Breast epithelium (tissue), 4 donors: ENCODE results near the gene URB2. TPM values are rescaled to one million over a fixed set of nuclear protein-coding genes. Genes with fewer than 3 reads are reported as not detected.
A peak's percentile ranks its signal among the peaks of the same experiment; 100 is the strongest.
"Not testable (repeated sequence)": the region's sequence is repeated elsewhere in the genome, so short reads cannot be mapped to it uniquely, and the experiment has no call there.

ENCODE experiments used
- DNase-seq, 2 donors: peaks; one replicate each; pipeline ENCODE4 v3.0.0-alpha.2; 2019; ENCODE audit warnings: low spot score in 2 of 2
- H3K27ac ChIP-seq, 2 donors: fragments of 200-600 bp; sonication (generic) in 1 of 2; one replicate each; pipeline ENCODE4 v1.5.1; 2016 to 2019; ENCODE audit warnings: mild to moderate bottlenecking in 1 of 2
- H3K27me3 ChIP-seq, 2 donors: fragments of 200-600 bp; sonication (generic) in 1 of 2; one replicate each; pipeline versions ENCODE4 v1.5.1 to v1.6.0; 2017 to 2019; ENCODE audit warnings: control low read depth in 1 of 2, mild to moderate bottlenecking in 1 of 2
- H3K36me3 ChIP-seq: fragments of 200-600 bp; one replicate; pipeline ENCODE4 v1.5.1; 2019
- H3K4me1 ChIP-seq, 2 donors: fragments of 200-600 bp; sonication (generic); one replicate each; pipeline ENCODE4 v1.5.1; 2016 to 2019; ENCODE audit warnings: control low read depth in 1 of 2
- H3K4me3 ChIP-seq, 3 donors: fragments of 200-600 bp; sonication (generic); 1 replicate in 2 of 3; 2 replicates in 1 of 3; pipeline ENCODE4 v1.5.1; 2016 to 2019; ENCODE audit warnings: mild to moderate bottlenecking in 3 of 3, moderate library complexity in 2 of 3
- H3K9me3 ChIP-seq, 2 donors: fragments of 200-600 bp; sonication (generic) in 1 of 2; one replicate each; pipeline ENCODE4 v1.5.1; 2016 to 2019; ENCODE audit warnings: control low read depth in 1 of 2
- POLR2A ChIP-seq: fragments of 450-650 bp; IDR thresholded peaks from one replicate; pipeline ENCODE4 v1.6.1; 2016; ENCODE audit warnings: antibody characterized with exemption, mild to moderate bottlenecking, moderate library complexity
- POLR2AphosphoS5 ChIP-seq, 3 donors: sonication (generic); formaldehyde crosslinking; IDR thresholded peaks; one replicate each; pipeline ENCODE4 v1.6.1; 2017; ENCODE audit warnings: antibody characterized with exemption in 3 of 3
- intact Hi-C: fragments of 100-400 bp; cut with DNase I; formaldehyde crosslinking; loops from one replicate; pipeline ENCODE4 v1.15.1; 2023; ENCODE audit warnings: low total_unique reads
- total RNA-seq, 3 donors: library from RNA; depleted of rRNA; stranded (reverse); fragments of >200 nt; gene quantifications; one replicate each; pipeline ENCODE4 v1.1.0, GENCODE V29; 2016
- TF ChIP-seq, protein P1 (sequence below), 3 donors: fragments of 450-650 bp; IDR thresholded peaks; one replicate each; pipeline ENCODE4 v1.5.1; 2016 to 2017; ENCODE audit warnings: antibody characterized with exemption in 3 of 3, mild to moderate bottlenecking in 3 of 3, moderate library complexity in 3 of 3

Gene URB2
- total RNA-seq, 3 donors from 2014 or later, result 9.3 to 14.1 (median 12.7) TPM

DNA sequence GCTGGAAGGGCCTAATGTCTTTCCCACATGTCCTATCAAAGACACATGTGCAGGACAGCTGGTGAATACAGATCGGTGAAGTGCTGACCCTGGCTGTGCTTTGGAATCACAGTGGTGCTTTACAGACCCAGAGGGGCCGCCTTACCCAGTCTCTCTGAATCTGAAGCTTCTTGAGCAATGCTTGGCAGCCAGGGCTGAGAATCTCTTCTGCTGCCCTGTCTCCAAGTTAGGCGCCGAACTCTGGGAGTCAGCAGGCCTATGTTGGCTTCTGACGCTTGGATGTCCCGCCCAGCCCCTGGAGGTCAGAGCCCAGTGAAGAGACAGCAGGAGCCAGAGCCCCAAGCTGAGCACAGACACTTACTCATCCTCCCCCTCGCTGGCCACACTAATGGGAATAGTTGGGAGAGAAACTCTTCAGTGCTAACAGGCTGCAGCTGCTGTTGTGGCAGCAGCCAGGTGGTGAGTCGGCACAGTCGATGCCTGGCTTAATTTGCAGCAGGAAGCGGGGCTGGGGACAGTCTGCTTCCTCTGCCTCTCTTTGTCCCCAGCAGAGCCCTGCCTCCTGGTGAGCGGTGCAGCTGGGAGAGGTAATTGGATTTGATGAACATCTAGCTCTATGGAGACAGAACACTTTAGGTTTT is 68.1 kb downstream of the URB2 start:
- H3K27ac ChIP-seq, result peak overlapping the region in 1 of 2 donors; percentile 48
- intact Hi-C loops, result loop anchor here (5.0 kb wide), 1 partner anchor 1242 kb away; no protein-coding TSS in a partner anchor

DNA sequence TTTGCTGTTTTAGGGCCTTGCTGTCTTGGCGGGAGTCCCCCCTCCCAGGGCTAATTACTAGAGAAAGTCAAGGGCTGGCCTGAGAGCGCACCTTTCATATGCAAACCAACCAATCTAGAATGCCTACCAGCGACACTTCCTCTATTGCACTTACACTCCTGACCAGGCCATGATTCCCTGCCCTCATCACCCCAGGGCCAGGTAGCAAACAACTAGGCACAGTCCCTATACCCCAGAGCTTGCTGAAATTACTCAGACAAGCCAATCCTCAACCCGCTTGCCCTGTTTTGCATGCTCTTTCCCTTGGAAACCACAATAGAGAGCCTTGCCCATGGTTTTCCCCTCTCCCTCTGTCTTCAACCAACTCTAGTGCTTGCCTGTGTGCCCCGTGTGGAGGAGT is 70.3 kb downstream of the URB2 start:
- H3K9me3 ChIP-seq, result no peaks in the 10 kb centered on the region
- H3K4me1 ChIP-seq, result no peaks in the 10 kb centered on the region
- no peak overlapping the region for H3K27ac ChIP-seq
- H3K36me3 ChIP-seq, result no peaks in the 10 kb centered on the region
- intact Hi-C loops, result no loop called here
- no peak for DNase-seq
- no peak overlapping the region for H3K4me3 ChIP-seq
- TF ChIP-seq, protein P1, sequence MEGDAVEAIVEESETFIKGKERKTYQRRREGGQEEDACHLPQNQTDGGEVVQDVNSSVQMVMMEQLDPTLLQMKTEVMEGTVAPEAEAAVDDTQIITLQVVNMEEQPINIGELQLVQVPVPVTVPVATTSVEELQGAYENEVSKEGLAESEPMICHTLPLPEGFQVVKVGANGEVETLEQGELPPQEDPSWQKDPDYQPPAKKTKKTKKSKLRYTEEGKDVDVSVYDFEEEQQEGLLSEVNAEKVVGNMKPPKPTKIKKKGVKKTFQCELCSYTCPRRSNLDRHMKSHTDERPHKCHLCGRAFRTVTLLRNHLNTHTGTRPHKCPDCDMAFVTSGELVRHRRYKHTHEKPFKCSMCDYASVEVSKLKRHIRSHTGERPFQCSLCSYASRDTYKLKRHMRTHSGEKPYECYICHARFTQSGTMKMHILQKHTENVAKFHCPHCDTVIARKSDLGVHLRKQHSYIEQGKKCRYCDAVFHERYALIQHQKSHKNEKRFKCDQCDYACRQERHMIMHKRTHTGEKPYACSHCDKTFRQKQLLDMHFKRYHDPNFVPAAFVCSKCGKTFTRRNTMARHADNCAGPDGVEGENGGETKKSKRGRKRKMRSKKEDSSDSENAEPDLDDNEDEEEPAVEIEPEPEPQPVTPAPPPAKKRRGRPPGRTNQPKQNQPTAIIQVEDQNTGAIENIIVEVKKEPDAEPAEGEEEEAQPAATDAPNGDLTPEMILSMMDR (IDR thresholded peaks at IDR 0.05), result no peak
- TF ChIP-seq POLR2A (no peak), POLR2AphosphoS5 (IDR thresholded peaks at IDR 0.05) (no peak)
- no peaks in the 10 kb centered on the region for H3K27me3 ChIP-seq

More for the DNA sequence above, 68.1 kb downstream of the URB2 start:
- H3K9me3 ChIP-seq, result no peaks in the 10 kb centered on the region
- H3K4me1 ChIP-seq, result no peaks in the 10 kb centered on the region
- peak in 1 of 2 donors; percentile 25 for DNase-seq
- H3K4me3 ChIP-seq, result peak overlapping the region in 1 of 3 donors; percentile 33
- TF ChIP-seq POLR2A (no peak), POLR2AphosphoS5 (IDR thresholded peaks at IDR 0.05) (no peak)
- TF ChIP-seq, protein P1 (IDR thresholded peaks at IDR 0.05), result no peak
- no peaks in the 10 kb centered on the region for H3K27me3 ChIP-seq
- no peaks in the 10 kb centered on the region for H3K36me3 ChIP-seq

DNA sequence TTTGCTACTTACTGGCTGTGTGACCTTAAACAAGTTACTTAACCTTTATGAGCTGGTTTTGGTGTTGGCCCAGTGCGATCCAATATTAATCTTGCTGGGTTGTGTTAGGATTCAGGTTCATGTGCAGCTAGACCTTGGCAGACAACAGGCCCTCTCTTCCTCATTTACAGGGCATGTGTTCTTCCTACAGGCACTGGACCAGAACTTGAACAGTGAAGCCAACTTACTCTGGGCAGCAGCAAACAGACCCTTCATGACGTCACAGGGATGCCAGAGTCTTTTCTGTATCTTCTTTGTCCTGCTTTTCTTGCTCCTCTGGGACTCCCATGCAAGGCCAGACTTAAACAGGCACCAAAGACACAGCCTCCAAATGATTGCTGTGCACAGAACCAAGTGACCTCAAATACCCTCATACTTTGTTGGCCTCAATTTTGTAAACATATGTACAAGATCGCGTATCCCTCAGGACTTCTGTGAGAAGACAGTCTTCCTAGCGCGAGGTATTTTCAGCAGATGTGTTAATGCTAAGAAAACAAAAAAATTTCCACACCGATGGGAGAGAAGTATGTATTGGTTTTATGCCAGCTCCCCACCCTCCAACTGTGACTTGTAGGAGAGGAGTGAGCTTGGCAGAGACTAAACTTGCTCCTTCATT is 73.7 kb downstream of the URB2 start:
- Histone ChIP-seq H3K4me1 (no peaks in the 10 kb centered on the region), H3K36me3 (no peaks in the 10 kb centered on the region), H3K27me3 (no peaks in the 10 kb centered on the region), H3K9me3 (no peaks in the 10 kb centered on the region), H3K4me3 (no peak overlapping the region), H3K27ac (no peak overlapping the region)
- DNase-seq, result no peak
- intact Hi-C loops, result no loop called here
- TF ChIP-seq, protein P1 (IDR thresholded peaks at IDR 0.05), result no peak
- TF ChIP-seq POLR2AphosphoS5 (IDR thresholded peaks at IDR 0.05) (no peak), POLR2A (no peak)

DNA sequence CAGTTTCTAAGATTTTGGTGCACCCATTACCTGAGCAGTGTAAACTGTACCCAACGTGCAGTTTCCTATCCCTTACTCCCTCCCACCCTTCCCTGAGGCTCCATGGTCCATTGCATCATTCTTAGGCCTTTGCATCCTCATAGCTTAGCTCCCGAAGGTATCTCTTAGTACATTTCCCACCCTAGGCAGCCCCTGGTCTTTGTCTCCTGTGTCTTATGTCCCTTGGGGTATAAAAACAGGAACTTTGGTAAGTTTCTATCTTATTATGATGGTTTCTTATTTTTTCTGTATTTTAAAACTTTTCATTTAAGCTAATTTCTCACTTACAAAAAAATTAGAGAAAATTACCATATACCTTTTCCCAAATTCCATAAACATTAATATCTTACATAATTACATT is 78.1 kb downstream of the URB2 start:
- no peaks in the 10 kb centered on the region for H3K27me3 ChIP-seq
- H3K4me3 ChIP-seq, result no peak overlapping the region
- no peak for DNase-seq
- peaks cover 4% of the 10 kb centered on the region in 2 donors for H3K9me3 ChIP-seq
- no peak for TF ChIP-seq POLR2AphosphoS5 (IDR thresholded peaks at IDR 0.05)
- no peak for TF ChIP-seq POLR2A
- TF ChIP-seq, protein P1 (IDR thresholded peaks at IDR 0.05), result no peak
- intact Hi-C loops, result no loop called here
- no peaks in the 10 kb centered on the region for H3K4me1 ChIP-seq
- no peaks in the 10 kb centered on the region for H3K36me3 ChIP-seq
- no peak overlapping the region for H3K27ac ChIP-seq

DNA sequence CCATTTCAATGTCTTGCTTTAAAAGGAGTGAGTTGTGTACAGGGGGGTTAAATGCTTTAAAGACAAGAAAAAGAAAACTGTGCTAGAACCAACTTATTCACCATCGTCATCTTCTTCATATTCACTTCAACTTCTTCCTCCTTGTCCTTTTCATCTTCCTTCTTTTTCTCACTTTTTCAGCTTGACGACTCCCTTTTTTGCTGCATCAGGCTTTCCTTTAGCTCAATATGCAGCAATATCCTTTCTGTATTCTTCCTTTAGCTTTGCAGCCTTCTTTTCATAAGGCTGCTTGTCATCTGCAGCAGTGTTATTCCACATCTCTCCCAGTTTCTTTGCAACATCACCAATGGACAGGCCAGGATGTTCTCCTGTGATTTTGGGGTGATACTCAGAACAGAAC is 79.1 kb downstream of the URB2 start:
- H3K9me3 ChIP-seq, H3K27me3 ChIP-seq, H3K4me1 ChIP-seq, H3K27ac ChIP-seq, intact Hi-C loops, H3K4me3 ChIP-seq, H3K36me3 ChIP-seq, DNase-seq: not testable (repeated sequence)

DNA sequence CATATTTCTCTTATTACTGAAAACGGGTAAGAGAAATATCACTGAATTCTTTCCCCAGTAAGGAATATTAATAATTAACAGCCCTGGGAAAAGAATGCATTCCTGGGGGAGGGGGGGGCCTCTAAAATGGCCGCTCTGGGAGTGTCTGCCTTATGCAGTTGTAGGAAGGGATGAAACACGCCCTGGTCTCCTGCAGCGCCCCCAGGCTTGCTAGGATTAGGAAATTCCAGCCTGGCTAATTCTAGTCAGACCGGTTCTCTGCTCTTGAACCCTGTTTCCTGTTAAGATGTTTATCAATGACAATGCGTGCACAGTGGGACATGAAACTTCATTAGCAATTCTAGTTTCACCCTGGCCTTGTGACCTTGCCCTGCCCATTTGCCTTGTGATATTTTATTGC is 81.1 kb downstream of the URB2 start:
- intact Hi-C loops, H3K27me3 ChIP-seq, DNase-seq, H3K9me3 ChIP-seq, H3K4me3 ChIP-seq, H3K4me1 ChIP-seq, H3K27ac ChIP-seq, H3K36me3 ChIP-seq: not testable (repeated sequence)
